ENCODE data around the gene IL17D.
"Not testable (repeated sequence)": the region's sequence is repeated elsewhere in the genome, so short reads cannot be mapped to it uniquely, and the experiment has no call there.

Gene IL17D

GRCh38 chr13:20721058-20721453 lies 17.6 kb downstream of the IL17D start:
- no peak for DNase-seq

- no peak for DNase-seq
Measured at GRCh38 chr13:20721454-20722357, 18.2 kb downstream of the IL17D start.

- no peak for DNase-seq
Measured at GRCh38 chr13:20727856-20728255, 24.4 kb downstream of the IL17D start.

DNA sequence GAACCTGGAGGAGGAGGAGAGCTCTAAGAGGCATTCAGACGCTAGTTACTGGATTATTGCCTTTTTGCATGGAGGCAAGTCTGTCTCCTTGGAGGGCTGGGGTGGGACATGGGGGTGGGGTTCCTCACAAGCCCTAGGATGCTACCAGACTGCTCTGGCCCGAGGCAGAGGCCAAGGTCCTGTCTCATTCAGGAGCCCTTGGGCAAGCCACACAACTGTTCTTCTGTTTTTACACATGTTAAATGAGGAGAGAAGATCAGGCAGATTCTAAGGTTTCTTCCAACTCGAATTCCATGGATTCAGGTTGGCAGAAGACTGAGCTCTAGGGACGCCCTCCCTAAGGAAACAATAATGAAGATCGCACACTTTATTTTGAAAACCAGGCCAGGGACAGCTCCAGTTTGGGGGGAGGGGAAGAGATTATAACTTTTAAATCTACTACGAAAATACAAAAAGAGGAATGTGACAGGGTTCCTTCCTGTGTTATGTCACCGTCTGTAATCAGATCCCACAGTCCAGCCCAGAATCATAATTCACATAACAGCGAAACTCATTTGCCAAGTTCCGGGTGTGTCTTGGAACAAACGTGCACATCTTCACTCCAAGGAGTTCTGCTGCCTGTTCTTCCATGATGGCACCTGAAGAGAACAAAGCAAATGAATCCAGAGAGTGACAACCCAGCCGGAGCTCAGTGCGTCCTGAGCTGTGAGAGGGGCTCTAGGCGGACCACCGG lies 25.2 kb downstream of the IL17D start:
- no peak for DNase-seq

DNA sequence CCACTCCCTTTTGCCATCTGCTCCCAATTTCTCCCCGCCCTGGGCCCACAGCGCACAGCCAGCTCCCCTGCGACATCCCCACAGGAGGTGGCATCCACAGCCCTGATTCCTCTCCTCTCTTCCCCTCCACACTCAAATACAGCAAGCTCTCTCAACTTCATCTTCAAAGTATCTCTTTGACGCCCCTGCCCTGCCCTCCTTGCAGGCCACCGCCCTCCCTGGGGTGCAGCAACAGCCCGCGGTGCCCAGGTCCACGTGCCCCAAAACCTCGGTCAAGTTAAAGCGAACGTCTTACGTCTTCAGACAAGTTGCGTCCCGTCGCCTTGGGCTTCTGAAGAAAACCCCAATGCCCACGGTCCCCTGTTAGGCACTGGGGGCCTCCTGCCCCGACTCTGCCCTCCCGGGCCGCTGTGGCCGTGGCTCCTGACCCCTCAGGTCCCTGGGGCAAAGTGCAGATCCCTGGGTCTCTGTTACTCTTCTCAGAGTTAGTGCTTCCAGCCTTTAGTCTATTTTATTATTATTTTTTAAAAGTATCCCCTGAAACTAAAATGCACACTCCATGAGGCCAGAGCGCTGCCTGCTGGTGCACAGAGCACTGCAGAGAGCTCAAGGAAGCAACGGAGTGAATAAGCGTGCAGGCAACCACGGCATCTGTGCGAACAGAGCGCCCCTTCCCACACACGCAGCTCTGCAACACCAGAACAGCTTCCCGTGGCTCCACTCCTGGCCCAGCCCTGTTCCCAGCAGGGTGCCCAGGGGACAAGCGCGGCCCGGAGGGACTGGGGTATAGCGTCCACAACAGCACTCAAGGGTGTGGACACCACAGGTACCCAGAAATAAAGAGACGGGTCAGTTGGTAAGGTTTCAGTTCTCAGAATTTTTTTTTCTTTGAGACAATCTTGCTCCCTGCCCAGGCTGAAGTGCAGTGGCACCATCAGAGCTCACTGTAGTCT lies 26.4 kb downstream of the IL17D start:
- no peak for DNase-seq

DNA sequence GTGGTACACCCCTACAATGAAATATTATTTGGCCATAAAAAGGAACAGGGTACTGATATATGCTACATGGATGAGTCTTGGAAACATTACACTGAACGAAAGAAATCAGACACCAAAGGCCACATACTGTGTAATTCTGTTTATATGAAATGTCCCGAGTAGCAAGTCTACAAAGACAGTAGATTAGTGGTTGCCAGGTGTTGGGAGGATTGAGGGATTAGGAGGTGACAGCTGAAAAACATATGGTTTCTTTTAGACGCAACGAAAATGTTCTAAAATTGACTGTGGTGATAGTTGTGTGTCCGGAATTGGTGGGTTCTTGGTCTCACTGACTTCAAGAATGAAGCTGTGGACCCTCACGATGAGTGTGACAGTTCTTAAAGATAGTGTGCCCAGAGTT lies 35.1 kb downstream of the IL17D start:
- DNase-seq, result no peak

- DNase-seq, result no peak
Measured at GRCh38 chr13:20740021-20740420, 36.5 kb downstream of the IL17D start.

DNA sequence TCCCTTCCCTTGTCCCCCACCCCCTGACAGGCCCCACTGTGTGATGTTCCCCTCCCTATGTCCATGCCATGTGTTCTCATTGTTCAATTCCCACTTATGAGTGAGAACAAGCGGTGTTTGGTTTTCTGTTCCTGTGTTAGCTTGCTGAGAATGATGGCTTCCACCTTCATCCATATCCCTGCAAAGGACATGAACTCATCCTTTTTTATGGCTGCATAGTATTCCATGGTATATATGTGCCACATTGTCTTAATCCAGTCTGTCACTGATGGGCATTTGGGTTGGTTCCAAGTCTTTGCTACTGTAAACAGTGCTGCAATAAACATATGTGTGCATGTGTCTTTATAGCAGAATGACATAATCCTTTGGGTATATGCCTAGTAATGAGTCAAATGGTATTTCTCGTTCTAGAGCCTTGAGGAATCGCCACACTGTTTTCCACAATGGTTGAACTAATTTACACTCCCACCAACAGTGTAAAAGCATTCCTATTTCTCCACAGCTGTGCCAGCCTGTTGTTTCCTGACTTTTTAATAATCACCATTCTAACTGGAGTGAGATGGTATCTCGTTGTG lies 40.4 kb downstream of the IL17D start:
- not testable (repeated sequence) for DNase-seq

GRCh38 chr13:20749377-20749776 lies 45.9 kb downstream of the IL17D start:
- no peak for DNase-seq

- DNase-seq, result no peak
Measured at GRCh38 chr13:20754009-20754408, 50.5 kb downstream of the IL17D start.

DNA sequence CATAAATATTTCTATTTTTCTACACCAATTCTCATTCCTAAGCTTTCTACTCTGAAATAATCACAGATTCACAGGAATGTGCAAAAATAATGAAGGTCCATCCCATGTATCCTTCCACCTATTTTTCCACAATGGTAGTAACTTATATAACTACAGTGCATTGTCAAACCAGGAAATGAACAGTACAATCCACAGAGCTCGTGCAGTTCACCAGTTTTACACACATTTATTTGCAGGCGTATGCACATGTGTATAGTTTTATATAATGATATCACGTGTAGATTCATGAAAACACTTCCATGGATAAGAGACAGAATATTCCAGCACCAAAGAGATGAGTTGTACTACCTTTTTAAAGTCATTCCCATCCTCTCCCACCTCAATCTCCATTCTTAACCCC lies 57.4 kb downstream of the IL17D start:
- no peak for DNase-seq

DNA sequence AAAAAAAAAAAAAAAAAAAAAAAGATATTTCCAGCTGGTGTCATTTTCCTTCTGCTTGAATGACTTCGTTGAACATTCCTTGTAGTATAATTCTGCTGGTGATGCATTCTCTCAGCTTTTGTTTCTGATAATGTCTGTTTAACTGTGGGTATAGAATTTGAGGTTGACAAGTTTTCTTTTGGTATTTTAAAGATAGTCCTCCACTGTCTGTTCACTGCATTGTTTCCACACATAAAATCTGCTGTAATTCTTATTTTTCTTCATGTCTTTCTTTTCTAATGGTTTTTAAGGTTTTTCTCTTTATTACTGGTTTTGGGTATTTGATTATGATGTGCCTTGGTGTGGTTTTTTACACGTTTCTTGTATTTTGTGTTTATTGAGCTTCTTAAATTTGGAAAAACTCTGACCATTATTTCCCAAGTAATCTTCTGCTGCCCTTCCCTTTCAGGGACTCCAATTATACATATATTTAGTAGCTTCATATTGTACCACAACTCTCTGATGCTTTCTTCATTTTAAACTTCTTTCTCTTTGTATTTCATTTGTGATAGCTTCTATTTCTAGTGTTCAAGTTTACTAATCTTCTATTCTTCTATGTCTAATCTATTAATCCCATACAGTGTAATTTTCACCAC lies 63.9 kb downstream of the IL17D start:
- no peak for DNase-seq

- no peak for DNase-seq
Measured at GRCh38 chr13:20769091-20769490, 65.6 kb downstream of the IL17D start.

GRCh38 chr13:20769834-20770233 lies 66.3 kb downstream of the IL17D start:
- DNase-seq, result no peak

Data from activated T-cell treated with anti-CD3 and anti-CD28 coated beads for 4 hours (primary cell).